Stimulated activated CD4-positive, alpha-beta T cell treated with anti-CD3 and anti-CD28 coated beads, Interleukin-12 subunit alpha, Interleukin-12 subunit beta, amount 100 ng/mL, for 4 hours (primary cell): ENCODE results near the gene ZNF747.
"Not testable (repeated sequence)": the region's sequence is repeated elsewhere in the genome, so short reads cannot be mapped to it uniquely, and the experiment has no call there.

Source experiments
- DNase-seq: peaks from one replicate; pipeline ENCODE4 v3.0.0-alpha.2; 2020

The ZNF747 gene

GRCh38 chr16:30532285-30533145, 2.1 kb downstream of the ZNF747 start:
- DNase-seq = no peak

GRCh38 chr16:30530163-30531037, 4.3 kb downstream of the ZNF747 start:
- no peak for DNase-seq

GRCh38 chr16:30528799-30529457, 5.7 kb downstream of the ZNF747 start:
- no peak for DNase-seq

- no peak for DNase-seq
Observed at GRCh38 chr16:30527635-30528178, 7.0 kb downstream of the ZNF747 start.

GRCh38 chr16:30526823-30527634, 7.6 kb downstream of the ZNF747 start:
- peak; percentile 92 for DNase-seq

GRCh38 chr16:30526137-30526822, 8.4 kb downstream of the ZNF747 start, which contains the start of gene ZNF768:
Gene ZNF768 (minus strand): TSS chr16:30526566. CDS start chr16:30526413, 153 bp downstream.
- DNase-seq = peak; percentile 45

GRCh38 chr16:30525844-30526136, 8.9 kb downstream of the ZNF747 start:
- no peak for DNase-seq

GRCh38 chr16:30524575-30525568, 9.8 kb downstream of the ZNF747 start:
- no peak for DNase-seq

- no peak for DNase-seq
Observed at GRCh38 chr16:30523768-30524574, 10.7 kb downstream of the ZNF747 start.

- DNase-seq = not testable (repeated sequence)
Observed at GRCh38 chr16:30522702-30523463, 11.8 kb downstream of the ZNF747 start.

GRCh38 chr16:30521873-30522641, 12.6 kb downstream of the ZNF747 start:
- DNase-seq = no peak

- DNase-seq = no peak
Observed at GRCh38 chr16:30521476-30521872, 13.2 kb downstream of the ZNF747 start.

GRCh38 chr16:30519120-30520049, 15.3 kb downstream of the ZNF747 start:
- no peak for DNase-seq

GRCh38 chr16:30518552-30518951, 16.1 kb downstream of the ZNF747 start:
- DNase-seq = no peak

GRCh38 chr16:30515275-30515674, 19.4 kb downstream of the ZNF747 start:
- no peak for DNase-seq

GRCh38 chr16:30511509-30511908, 23.1 kb downstream of the ZNF747 start:
- DNase-seq = no peak
